Esophagus muscularis mucosa (tissue), 4 donors: ENCODE results near the gene VMO1.

Source experiments
- CTCF ChIP-seq, 3 experiments: fragments of 200-600 bp in 2 of 3; fragments of 450-650 bp in 1 of 3; sonication (generic) in 2 of 3; IDR thresholded peaks; one replicate each; pipeline ENCODE4 v1.5.1; 2017 to 2019; ENCODE audit warnings: antibody characterized with exemption in 3 of 3, mild to moderate bottlenecking in 2 of 3, moderate library complexity in 1 of 3
- EP300 ChIP-seq: sonication (generic); formaldehyde crosslinking; IDR thresholded peaks from one replicate; pipeline ENCODE4 v1.6.1; 2017; ENCODE audit warnings: antibody characterized with exemption
- POLR2A ChIP-seq: fragments of 450-650 bp; IDR thresholded peaks from one replicate; pipeline ENCODE4 v1.6.1; 2017; ENCODE audit warnings: antibody characterized with exemption, moderate library complexity, mild to moderate bottlenecking, low read depth

GRCh38 chr17:4743898-4744297 is 42.3 kb downstream of the VMO1 start:
- TF ChIP-seq POLR2A (no peak), CTCF (IDR thresholded peaks at IDR 0.05) (no peak), EP300 (no peak)
